Endodermal cell (in vitro differentiated cells): ENCODE data around the gene KCNN3. TPM values are rescaled to one million over a fixed set of nuclear protein-coding genes. Genes with fewer than 3 reads are reported as not detected.

Source experiments
- DNase-seq: peaks from one replicate; pipeline ENCODE4 v3.0.0-alpha.2; 2017
- H3K27ac ChIP-seq: 2 replicates; pipeline ENCODE4 v1.5.1; 2013; ENCODE audit warnings: mild to moderate bottlenecking, low read depth, low read length, moderate library complexity
- H3K27me3 ChIP-seq: 2 replicates; pipeline ENCODE4 v1.6.1; 2013; ENCODE audit warnings: mild to moderate bottlenecking, low read length, moderate library complexity; ENCODE audit not compliant: insufficient read depth, control insufficient read depth, poor library complexity, severe bottlenecking
- H3K36me3 ChIP-seq: 2 replicates; pipeline ENCODE4 v1.7.0; 2013; ENCODE audit warnings: mild to moderate bottlenecking, low read length, moderate library complexity; ENCODE audit not compliant: control insufficient read depth, insufficient read depth
- H3K4me1 ChIP-seq: one replicate; pipeline ENCODE4 v1.7.0; 2013; ENCODE audit warnings: low read length; ENCODE audit not compliant: control insufficient read depth, insufficient read depth
- H3K4me3 ChIP-seq: 2 replicates; pipeline ENCODE4 v1.5.1; 2013; ENCODE audit warnings: mild to moderate bottlenecking, low read length, moderate library complexity
- H3K9ac ChIP-seq: 2 replicates; pipeline ENCODE4 v1.6.1; 2013; ENCODE audit warnings: mild to moderate bottlenecking, low read length, moderate library complexity; ENCODE audit not compliant: poor library complexity, severe bottlenecking; ENCODE audit errors: extremely low read depth
- H3K9me3 ChIP-seq: 2 replicates; pipeline ENCODE4 v1.6.1; 2013; ENCODE audit warnings: mild to moderate bottlenecking, low read length, moderate library complexity; ENCODE audit not compliant: control insufficient read depth
- H3K27ac Mint-ChIP-seq: 2 replicates; pipeline ENCODE4 v1.8.0; 2020; ENCODE audit warnings: mixed read lengths
- H3K27me3 Mint-ChIP-seq: 2 replicates; pipeline ENCODE4 v1.8.0; 2021; ENCODE audit warnings: mild to moderate bottlenecking, mixed read lengths; ENCODE audit not compliant: insufficient read depth
- H3K36me3 Mint-ChIP-seq: 2 replicates; pipeline ENCODE4 v1.8.0; 2020; ENCODE audit warnings: low read depth, mixed read lengths
- H3K4me1 Mint-ChIP-seq: 2 replicates; pipeline ENCODE4 v1.8.0; 2020; ENCODE audit warnings: mixed read lengths
- H3K4me3 Mint-ChIP-seq: 2 replicates; pipeline ENCODE4 v1.8.0; 2020; ENCODE audit warnings: mild to moderate bottlenecking, moderate library complexity, mixed read lengths
- H3K9me3 Mint-ChIP-seq: 2 replicates; pipeline ENCODE4 v1.8.0; 2020; ENCODE audit warnings: mild to moderate bottlenecking, mixed read lengths
- WGBS, 2 experiments: methylation state at CpG; one replicate each; pipeline versions ENCODE4 v1.1.5 to v1.1.7; 2013; ENCODE audit warnings: missing lambda C conversion rate in 2 of 2, mixed read lengths in 1 of 2; ENCODE audit not compliant: insufficient coverage in 1 of 2, insufficient read length in 1 of 2; 5-methylcytosine and 5-hydroxymethylcytosine counted together
- total RNA-seq, 2 donors: library from RNA; stranded (reverse); fragmentation: NEBNext Ultra II Directional in 1 of 2; extraction: Animal tissue kit (Norgen Biotek cat#: 25700) in 1 of 2; gene quantifications; 2 replicates in 1 of 2; 3 replicates in 1 of 2; pipeline ENCODE4 v1.2.1, GENCODE V29; 2021
- TF ChIP-seq, protein P1 (sequence below): fragments of 200-600 bp; sonication (generic); conservative IDR thresholded peaks from 2 replicates; pipeline ENCODE4 v1.5.0; 2021; ENCODE audit warnings: antibody characterized with exemption, mild to moderate bottlenecking

Gene KCNN3
- total RNA-seq, 2 donors from 2014 or later: 0.57 to 0.75 TPM

DNA sequence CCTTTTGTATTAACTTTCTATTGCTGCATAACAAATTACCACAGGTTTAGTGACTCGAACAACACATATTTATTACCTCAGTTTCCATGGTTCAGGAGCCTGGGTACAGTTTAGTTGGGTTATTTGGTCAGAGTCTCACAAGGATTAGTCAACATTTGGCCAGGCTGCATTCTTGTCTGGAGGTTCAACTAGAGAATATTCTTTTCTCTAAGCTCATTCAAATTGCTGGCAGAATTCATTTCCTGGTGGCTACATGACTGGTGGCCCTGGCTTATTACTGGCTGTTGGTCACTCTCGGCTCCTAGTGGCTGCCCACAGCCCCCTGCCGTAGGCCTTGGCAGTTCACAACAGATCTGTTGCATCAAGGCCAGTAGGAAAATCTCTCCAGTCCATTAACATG lies 181.0 kb downstream of the KCNN3 start:
- no peak for DNase-seq
- Mint-ChIP-seq H3K9me3 (peaks cover 7% of the 10 kb centered on the region), H3K4me1 (peaks cover 1% of the 10 kb centered on the region), H3K4me3 (no peak overlapping the region), H3K27me3 (peaks cover 2% of the 10 kb centered on the region), H3K27ac (no peak overlapping the region), H3K36me3 (no peaks in the 10 kb centered on the region)
- Histone ChIP-seq H3K9ac (no peak overlapping the region), H3K27ac (no peak overlapping the region), H3K27me3 (peaks cover 9% of the 10 kb centered on the region), H3K4me3 (no peak overlapping the region), H3K36me3 (no peaks in the 10 kb centered on the region), H3K9me3 (peaks cover 5% of the 10 kb centered on the region), H3K4me1 (no peaks in the 10 kb centered on the region)
- 94% methylated on average over 3 of the region's 3 CpGs; no CpG with 5 or more reads in 1 of the 2 experiments for WGBS, 2 experiments
- TF ChIP-seq, protein P1, sequence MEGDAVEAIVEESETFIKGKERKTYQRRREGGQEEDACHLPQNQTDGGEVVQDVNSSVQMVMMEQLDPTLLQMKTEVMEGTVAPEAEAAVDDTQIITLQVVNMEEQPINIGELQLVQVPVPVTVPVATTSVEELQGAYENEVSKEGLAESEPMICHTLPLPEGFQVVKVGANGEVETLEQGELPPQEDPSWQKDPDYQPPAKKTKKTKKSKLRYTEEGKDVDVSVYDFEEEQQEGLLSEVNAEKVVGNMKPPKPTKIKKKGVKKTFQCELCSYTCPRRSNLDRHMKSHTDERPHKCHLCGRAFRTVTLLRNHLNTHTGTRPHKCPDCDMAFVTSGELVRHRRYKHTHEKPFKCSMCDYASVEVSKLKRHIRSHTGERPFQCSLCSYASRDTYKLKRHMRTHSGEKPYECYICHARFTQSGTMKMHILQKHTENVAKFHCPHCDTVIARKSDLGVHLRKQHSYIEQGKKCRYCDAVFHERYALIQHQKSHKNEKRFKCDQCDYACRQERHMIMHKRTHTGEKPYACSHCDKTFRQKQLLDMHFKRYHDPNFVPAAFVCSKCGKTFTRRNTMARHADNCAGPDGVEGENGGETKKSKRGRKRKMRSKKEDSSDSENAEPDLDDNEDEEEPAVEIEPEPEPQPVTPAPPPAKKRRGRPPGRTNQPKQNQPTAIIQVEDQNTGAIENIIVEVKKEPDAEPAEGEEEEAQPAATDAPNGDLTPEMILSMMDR: no peak

DNA sequence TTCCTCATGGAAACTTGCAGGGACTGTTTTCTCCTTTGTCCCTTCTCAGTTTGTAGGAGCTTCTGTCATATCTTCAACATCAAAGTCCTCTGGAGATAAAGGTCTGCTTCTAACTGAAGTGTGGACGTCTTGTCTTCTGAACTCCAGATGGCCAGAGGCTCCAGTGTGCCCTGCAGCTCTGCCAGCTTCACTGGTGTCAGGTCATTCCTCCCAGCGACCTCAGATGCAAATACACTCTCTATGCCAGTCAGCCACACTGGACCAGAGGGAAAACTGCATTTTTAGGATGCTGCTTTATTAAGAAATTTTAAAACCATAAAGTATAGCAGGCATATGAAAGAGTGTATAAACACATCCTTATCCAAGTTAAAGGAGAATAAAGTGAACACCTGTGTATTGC lies 183.6 kb downstream of the KCNN3 start:
- Mint-ChIP-seq H3K36me3 (no peaks in the 10 kb centered on the region), H3K27me3 (peaks cover 7% of the 10 kb centered on the region), H3K27ac (no peak overlapping the region), H3K9me3 (peaks cover 23% of the 10 kb centered on the region), H3K4me1 (peaks cover 1% of the 10 kb centered on the region), H3K4me3 (no peak overlapping the region)
- Histone ChIP-seq H3K4me3 (no peak overlapping the region), H3K9ac (no peak overlapping the region), H3K4me1 (no peaks in the 10 kb centered on the region), H3K36me3 (no peaks in the 10 kb centered on the region), H3K9me3 (peaks cover 21% of the 10 kb centered on the region), H3K27me3 (no peaks in the 10 kb centered on the region), H3K27ac (no peak overlapping the region)
- DNase-seq: no peak
- TF ChIP-seq, protein P1: no peak
- WGBS, 2 experiments: 63 to 75% methylated on average over 2 of the region's 2 CpGs

DNA sequence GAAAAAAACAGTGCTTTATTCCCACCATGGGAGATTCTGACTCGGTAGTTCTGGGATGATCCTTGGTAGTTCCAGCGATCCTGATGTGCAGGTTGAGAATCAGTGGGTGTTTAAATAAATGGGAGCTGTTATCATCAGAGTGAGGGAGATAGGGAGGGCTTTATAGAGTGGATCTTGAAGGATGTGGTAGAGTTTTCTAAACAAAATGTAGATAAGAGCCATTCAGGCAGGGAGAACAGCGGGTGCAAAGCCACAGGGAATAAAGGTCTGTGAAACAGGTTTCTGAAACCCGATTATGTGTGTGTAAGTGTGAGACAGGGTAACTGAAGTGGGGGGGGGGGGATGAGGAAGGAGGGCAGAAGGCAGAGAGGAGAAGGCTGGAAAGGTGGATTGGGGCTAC lies 186.3 kb downstream of the KCNN3 start:
- no peak overlapping the region for H3K27ac ChIP-seq
- H3K4me1 Mint-ChIP-seq: peaks cover 1% of the 10 kb centered on the region
- TF ChIP-seq, protein P1: no peak
- peaks cover 46% of the 10 kb centered on the region for H3K9me3 Mint-ChIP-seq
- H3K27ac Mint-ChIP-seq: no peak overlapping the region
- H3K27me3 Mint-ChIP-seq: peaks cover 7% of the 10 kb centered on the region
- no peaks in the 10 kb centered on the region for H3K27me3 ChIP-seq
- H3K9me3 ChIP-seq: peaks cover 30% of the 10 kb centered on the region
- no peaks in the 10 kb centered on the region for H3K4me1 ChIP-seq
- 68 to 92% methylated on average over 2 to 3 of the region's 4 CpGs for WGBS, 2 experiments
- no peak overlapping the region for H3K4me3 ChIP-seq
- DNase-seq: peak; percentile 55
- H3K9ac ChIP-seq: no peak overlapping the region
- no peaks in the 10 kb centered on the region for H3K36me3 ChIP-seq
- H3K4me3 Mint-ChIP-seq: no peak overlapping the region
- peaks cover 7% of the 10 kb centered on the region for H3K36me3 Mint-ChIP-seq
